Middle frontal gyrus (tissue), 1 donor: ENCODE measurements around the gene KLHL26.

Experiments
- DNase-seq: peaks from one replicate; pipeline ENCODE4 v3.0.0-alpha.2; 2015; ENCODE audit warnings: low spot score; ENCODE audit errors: extremely low spot score

The KLHL26 gene

DNA sequence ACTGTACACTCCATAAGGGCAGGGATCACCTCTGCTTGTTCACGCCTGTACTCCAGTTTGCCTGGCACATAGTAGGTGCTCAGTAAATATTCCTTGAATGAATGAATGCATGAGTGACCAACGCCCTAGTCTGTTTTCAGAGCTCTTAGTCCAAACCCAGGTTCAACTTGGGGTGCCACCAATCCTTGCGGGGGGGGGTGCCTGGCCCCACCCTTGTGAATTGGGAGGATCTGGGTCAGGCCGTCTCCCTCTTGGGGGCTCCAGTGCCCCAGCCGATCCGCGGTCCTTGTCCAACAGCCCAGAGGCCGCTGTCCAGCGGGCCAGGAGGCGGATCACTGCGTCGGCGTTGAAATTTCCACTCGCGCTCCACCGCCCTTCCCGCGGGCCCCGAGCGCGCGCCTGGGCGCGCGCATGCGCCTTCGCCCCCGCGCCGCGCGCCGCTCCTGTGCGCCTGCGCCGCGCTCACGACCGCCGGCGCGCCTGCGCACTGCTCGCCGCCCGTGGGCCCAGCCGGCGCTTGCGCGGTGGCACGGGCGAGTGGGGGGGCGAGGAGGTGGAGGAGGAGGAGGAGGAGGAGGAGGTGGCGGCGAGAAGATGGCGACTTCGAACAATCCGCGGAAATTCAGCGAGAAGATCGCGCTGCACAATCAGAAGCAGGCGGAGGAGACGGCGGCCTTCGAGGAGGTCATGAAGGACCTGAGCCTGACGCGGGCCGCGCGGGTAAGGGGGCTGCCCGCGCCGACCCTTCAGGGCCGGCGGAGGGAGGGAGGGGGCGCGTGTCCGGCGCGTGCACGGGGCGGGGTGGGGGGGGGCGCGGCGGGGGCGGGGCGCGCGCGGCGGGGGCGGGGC lies 46.5 kb downstream of the KLHL26 start, which contains the start of gene CRTC1:
TSS of gene CRTC1 (plus strand) at position 572 of the 849 bp plus-strand sequence. CDS start at position 595, 23 bp downstream.
- DNase-seq: peak; percentile 73

DNA sequence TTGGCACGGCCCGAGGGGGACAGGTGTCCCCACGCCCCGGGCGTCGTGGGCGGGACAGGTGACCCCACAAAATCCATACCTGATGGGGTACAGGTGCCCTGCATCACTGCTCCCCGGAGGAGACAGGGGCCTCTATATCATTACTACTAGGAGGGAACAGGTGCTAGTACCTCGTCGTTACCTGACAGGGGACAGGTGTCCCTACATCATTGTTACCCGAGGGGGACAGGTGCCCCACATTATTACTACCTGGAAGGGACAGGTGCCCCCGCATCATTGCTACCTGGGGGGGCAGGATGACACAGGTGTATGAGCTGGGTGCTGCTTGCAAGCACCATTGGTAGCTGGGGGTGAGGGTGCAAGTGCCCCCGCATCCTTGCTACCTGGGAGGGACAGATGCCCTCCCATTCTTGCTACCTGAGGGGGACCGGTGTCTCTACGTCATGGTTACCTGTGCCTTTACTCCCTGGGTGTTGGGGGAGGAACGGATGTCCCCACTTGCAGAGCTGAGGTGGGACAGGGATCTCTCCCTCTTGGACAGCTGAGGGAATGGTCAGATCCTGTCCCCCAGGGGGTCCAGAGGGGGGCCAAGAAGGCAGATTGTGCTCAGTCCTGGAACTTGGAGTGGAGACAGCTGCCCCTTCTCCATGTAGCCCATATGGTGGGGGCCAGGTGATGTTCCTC lies 47.3 kb downstream of the KLHL26 start:
- no peak for DNase-seq

DNA sequence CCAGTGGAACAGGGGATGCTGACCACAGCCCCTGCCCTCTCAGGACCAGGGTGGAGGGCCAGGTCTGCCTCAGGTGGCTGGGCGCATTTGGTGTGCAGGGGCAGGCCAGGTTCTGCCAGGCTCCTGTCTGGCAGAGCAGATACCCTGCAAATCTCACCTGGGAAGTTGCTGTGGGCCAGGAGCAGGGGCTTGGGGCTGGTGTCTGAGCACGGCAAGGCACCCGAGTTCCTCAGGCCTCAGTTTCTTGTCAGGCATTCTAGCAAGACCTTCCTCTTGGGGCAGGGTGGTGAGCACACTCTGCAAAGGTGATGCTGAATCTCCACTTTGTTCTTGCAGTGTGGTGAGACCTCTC lies 47.8 kb downstream of the KLHL26 start:
- no peak for DNase-seq

DNA sequence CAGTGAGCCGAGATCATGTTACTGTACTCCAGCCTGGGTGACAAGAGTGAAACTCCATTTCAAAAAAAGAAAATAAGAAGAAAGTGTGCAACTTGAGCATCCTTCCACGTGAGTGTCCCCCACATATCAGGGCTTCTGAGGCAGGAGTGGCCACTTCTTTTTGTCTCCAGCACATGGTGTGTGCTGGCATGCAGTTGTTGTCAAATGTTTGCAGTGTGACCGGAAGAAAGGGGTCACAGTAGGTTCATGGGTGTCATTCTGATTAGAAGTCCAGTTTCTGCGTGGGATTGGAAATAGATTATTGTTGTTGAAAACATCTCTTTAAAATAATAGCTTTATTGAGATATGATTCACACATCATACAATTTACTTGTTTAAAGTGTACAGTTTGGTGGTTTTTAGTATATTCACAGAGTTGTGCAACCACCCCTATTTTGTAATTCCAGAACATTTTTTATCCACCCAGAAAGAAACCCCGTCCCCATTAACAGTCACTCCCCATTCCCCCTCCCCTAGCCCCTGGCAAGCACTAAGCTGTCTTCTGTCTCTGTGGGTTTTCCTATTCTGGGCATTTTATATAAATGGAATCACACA lies 48.9 kb downstream of the KLHL26 start:
- DNase-seq: no peak

DNA sequence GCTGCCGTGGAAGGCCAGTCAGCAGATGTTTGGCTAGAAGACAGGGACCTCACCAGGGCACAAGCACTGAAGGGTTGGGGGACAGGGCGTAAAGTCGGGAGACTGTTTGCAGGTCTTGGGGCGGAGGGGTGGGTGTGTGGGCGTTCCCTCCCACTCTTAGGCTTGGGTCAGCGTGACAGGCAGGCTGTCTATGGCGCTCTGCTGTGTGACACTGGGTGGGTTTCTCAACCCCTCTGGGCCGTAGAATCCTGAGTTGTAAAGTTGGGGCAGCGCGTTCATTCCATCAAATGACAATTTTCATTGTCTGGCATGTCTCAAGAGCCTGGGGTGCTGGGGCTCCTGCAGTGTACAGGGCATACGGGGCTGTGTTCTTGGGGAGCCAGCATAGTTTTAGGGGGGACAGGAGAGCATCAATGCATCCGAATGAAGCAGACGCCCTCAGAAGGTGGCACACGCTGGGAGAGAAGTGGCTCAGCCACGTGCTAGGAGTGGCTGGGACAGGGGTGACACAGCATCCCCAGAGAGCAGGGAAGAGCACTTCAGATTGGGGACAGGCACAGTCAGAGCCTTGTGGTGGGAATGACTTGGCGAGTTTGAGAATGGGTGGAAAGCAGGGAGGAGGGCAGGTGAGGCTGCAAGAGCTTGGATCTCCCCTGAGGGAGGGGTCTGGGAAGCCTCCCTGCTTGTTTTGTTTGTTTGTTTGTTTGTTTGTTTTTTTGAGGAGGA lies 51.1 kb downstream of the KLHL26 start:
- DNase-seq: no peak

DNA sequence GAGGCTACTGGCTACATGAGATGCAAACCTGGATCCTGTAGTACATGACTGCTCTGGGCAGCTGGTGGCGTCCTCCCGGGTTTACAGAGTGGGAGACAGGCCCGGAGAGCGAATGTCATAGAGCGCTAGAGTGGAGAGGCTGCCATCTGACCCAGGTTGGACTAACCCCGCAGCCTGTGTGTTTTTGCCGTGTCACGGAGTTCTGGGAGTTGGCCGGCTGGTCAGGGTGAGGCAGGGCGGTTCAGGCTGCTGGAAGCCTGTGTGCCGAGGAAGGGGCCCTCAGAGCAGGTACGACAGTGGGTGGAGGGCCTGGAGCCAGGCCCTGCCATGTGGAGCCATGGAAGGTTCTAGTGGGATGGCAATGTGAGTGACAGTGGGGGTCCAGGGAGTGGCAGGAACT lies 59.2 kb downstream of the KLHL26 start:
- DNase-seq: no peak

DNA sequence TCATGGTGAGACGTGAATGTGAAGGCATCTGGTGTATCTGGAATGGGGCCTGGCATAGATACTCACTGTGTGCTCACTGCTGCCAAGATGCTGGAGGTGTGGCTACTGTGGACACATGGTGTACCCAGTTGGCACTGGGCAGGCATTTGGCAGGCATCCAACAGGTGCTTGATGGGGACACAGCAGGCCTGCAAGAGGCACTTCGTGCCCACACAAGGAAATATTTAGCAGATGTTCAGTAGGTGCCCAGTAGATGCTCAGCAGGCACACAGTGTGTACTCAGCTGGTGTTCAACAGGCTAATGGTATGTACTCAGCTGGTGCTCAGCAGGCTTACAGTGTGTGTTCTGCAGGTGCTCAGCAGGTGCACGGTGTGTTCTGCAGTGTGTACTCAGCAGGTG lies 60.9 kb downstream of the KLHL26 start:
- no peak for DNase-seq

DNA sequence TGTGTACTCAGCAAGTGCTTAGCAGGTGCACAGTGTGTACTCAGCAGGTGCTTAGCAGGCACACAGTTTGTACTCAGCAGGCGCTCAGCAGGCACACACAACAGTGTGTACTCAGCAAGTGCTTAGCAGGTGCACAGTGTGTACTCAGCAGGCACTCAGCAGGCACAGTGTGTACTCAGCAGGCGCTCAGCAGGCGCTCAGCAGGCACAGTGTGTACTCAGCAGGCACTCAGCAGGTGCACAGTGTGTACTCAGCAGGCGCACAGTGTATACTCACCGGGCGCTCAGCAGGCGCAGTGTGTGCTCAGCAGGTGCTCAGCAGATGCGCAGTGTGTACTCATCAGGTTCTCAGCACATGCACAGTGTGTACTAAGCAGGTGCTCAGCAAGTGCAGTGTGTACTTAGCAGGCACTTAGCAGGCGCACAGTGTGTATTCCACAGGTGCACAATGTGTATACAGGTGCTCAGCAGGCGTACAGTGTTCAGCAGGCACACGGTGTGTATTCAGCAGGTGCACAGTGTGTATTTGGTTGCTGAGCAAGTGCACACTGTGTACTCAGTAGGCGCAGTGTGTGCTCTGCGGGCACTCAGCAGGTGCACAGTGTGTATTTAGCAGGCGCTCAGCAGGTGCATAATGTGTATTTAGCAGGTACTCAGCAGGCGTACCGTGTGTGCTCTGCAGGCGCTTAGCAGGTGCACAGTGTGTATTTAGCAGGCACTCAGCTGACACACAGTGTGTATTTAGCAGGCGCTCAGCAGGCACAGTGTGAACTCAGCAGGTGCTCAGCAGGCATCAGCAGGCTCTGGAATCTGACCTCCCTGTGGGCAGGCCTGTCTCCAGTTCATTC lies 61.7 kb downstream of the KLHL26 start:
- no peak for DNase-seq

DNA sequence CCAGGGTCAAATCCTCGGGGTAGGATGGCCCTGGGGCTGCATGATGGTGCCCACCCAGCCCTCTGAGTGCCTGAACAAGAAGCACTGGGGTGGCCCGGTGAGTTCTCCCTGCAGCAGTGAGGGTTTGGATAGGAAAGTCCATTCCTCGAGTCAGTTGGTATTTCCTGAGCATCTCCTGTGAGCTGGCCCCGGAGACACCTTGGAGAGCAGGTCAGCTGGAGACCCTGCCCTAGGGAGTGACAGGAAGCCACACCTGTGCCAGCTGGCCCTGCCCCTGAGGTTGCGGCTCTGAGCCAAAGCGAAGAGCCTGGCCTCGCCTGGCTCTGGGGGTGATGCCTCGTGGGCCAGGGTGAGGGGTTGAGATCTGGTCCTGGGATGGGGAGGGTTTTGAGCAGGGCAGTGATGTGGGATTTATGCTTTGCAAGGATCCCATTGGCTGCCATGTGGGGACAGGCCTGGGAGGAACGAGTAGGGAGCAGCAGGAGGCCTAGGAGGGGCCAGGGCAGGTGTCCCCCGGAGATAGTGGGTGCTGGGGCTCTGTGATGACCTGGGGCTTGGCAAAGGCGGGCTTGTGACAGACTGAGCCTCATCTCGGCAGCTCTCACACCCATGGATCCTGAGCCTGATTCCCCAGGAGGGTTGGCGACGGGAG lies 62.7 kb downstream of the KLHL26 start:
- no peak for DNase-seq

DNA sequence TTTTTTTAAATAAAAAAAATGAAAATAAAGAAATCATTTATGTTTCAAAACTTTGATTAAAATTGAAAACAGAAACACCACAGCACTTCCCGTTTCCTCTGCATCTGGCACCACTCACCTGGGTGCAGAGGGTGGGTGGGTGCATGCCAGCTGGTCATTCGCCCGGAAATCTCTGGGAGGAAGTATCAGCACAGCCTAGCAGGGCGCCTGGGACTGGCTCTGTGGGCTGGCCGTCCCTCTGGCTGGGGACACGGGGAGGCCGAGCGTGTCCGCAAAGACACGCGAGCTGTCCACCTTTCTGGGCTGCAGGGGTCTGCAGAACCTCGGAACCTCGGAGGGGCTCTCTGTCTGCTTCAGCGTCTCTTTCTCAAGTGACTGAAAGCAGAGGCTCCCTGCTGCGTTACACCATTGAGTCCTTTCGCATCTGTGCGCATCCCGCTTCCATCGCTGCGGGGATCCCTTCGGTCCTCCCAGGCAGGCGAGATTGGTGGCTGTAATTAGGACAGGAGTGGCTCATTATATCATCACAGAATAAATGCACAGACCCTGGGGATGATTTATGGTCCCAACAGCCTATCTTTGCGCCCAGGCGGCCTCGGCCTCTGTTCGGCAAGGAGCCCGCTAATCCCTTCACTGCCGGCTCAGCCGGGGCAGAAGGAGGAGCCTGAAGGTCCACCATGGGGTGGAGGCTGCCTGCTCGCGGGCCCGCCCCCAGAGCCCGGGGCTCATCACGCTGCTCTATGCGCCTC lies 63.8 kb downstream of the KLHL26 start:
- DNase-seq: no peak

DNA sequence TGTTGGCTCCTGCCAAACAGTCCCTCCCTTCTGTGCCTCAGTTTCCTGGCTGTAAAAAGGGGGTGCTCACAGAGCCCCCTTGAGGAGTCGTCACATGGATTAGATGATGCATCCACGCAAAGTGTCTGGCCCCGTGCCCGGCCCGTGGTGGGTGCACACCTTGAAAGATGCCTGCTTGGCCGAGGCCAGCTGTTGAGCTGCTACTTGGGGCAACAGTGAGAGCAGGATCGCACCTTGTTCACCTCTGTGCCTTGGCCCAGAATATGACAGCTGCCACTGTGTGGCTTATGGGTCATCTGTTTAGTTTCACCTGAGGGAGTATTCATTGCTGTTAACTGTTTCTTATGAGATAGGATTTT lies 64.4 kb downstream of the KLHL26 start:
- DNase-seq: no peak

DNA sequence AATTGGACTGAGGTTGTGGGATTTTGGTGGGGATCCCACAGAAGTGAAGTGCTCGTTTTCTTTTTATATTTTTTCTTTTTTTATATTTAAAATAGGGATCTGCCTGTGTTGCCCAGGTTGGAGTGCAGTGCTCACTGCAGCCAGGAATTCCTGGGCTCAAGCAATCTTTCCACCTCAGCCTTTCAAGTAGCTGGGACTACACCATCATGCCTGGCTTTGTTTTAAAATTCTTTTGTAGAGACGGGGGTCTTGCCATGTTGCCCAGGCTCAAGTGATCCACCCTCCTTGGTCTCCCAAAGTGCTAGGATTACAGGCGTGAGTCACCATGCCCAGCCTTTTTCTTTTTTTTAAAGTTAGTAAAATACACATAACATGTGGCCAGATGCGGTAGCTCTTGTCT lies 67.2 kb downstream of the KLHL26 start:
- no peak for DNase-seq

DNA sequence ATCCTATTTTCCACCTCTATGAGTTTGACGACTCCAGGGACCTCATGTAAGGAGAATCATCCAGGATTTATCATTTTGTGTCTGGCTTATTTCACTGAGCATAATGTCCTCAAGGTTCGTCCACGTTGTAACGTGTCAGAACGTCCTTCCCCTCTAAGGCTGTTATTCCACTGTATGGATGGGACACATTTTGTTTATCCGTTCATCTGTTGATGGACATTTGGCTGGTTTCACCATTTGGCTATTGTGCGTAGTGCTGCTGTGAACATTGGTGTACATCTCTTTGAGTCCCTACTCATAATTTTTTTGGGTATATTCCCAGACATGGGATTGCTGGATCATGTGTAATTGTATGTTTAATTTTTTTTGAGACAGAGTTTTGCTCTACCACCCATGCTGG lies 68.1 kb downstream of the KLHL26 start:
- DNase-seq: no peak

DNA sequence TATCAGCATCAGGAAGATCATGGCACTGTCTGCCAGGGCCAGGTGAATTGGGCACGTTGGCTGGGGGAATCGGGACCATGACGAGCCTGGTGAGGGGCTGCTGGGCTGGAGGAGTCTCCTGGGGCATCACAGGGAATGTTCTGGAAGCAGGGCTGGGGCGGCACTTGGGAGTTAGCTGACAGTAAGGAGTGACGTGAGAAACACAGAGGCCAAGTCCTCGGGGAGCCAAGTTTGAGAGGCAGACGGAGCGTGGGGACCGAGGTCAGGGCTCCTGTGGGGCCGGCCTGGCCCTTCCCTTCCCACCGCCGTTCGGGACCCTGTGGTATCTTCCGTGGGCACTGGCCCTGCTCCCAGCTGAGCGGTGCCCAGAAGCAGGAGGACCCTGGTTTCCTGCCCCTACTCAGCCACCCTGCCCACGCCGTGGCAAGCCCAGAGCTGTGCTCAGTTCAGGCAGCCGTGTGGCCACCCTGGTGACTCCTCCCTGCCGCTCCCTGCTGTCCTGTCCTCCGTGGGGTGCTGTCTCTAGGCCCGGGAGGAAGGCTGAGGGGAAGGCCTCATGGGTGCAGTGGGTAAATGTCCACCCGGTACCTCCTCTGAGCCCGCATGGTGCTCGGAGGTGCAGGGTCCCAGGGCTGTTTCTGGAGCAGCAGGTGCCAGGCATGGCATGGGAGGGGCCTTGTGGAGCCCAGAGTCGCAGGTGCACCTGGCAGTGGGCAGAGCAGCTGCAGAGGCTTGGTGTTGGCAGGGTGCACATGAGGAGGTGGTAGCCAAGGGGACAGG lies 71.8 kb downstream of the KLHL26 start:
- no peak for DNase-seq

DNA sequence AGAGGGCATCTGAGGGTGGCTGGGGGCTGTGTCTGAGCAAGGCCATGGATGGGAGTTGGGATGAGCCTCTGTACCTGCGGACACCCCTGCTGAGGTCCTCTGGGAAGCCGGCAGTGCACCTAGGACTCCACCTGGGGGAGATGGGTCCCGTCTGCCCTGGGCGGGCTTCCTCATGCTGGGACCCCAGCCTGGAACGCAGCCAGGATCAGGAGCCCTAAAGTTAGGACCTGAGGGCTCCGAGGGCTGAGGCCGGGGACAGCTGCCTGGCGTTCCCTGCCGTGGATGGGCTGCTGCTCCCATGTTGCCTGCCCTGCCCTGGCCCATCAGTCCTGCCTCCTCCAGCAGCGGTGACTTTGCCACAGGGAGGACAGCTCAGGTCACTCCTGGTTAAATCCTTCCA lies 72.7 kb downstream of the KLHL26 start:
- no peak for DNase-seq

DNA sequence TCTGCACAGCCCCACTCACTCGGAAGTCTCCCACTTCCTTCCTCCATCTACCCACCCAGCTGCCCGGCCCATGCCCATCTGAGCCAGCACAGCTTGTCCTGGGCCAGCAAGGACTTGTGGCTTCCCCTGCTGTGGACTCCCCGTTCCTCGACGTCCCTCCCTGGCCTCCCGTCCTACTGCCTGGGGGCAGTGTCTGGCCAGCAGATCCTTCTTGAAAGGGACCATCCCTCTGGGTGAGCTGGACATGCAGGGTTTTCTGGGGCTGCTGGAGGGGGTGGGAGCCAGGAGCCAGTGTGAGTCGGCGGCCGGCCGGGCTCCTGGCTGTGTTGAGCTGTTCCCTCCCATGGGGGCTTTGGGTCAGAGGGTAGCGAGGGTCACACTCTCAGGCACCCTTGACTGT lies 73.4 kb downstream of the KLHL26 start:
- DNase-seq: no peak

DNA sequence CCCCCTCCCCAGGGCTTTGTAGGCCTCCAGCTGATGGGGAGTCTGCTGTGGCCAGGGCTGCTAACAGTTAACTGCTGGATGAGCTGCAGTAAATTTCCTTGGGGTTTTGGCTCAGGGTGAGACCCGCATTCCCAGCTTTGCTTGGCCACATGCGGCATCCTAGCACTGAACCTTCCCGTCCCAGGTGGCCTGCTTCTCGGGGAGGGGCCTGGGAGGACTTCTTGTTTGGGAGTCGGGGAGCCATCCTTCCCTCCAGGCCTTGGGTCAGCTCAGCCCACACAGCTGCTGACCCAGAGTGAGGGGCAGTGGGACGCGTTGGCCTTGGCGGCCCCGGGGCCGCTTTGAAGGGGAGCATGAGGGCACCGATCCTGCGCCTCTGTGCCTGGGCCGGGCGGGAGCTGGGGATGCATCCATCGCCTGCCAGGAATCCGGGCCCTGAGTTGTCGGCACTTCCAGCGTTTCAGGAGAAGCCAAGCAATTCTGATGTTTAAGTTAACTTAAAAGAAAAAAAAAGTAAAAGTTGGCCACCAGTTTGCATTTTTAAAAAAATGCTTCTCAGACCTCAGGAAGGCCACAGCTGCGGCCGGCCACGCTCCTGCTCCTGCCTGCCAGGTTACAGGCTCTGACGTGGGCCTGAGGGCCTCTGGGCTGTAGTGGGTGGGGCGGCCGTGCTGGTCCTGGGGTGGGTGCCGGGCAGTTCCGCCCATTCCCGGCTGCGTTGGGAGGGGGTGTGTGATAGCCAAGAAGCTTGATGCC lies 74.3 kb downstream of the KLHL26 start:
- no peak for DNase-seq

DNA sequence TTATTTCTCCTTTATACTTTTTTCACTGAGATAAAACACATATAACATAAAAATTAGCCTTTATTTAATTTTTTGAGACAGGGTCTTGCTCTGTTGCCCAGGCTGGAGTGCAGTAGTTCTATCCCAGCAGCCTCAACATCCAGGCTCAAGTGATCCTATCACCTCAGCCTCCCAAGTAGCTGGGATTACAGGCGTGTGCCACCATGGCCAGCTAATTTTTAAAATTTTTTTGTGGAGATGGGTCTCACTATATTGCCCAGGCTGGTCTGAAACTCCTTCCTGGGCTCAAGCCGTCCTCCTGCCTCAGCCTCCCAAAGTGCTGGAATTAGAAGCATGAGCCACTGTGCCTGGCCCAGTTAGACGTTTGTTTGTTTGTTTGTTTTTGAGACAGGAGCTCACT lies 75.1 kb downstream of the KLHL26 start:
- no peak for DNase-seq
